Neural progenitor cell (in vitro differentiated cells): ENCODE data around the gene ORM1.

ENCODE experiments used
- CTCF ChIP-seq: fragments of 200-600 bp; sonication (generic); IDR thresholded peaks from 2 replicates; pipeline ENCODE4 v1.5.1; 2017; ENCODE audit warnings: antibody characterized with exemption, mild to moderate bottlenecking
- EZH2 ChIP-seq: fragments of 200-600 bp; sonication (generic); IDR thresholded peaks from 2 replicates; pipeline ENCODE4 v1.6.1; 2017; ENCODE audit warnings: antibody characterized with exemption, mild to moderate bottlenecking, moderate library complexity

GRCh38 chr9:114336699-114337395 lies 13.9 kb downstream of the ORM1 start:
- no peak for TF ChIP-seq CTCF
- TF ChIP-seq EZH2, result no peak
